WI38 (cell line): ENCODE results near the gene KRT80.

ENCODE experiments used
- H3K4me3 ChIP-seq: 2 replicates; pipeline ENCODE4 v1.5.1; 2011; ENCODE audit warnings: low read depth, mild to moderate bottlenecking, control low read depth, low read length
- CTCF ChIP-seq: IDR thresholded peaks from 2 replicates; pipeline ENCODE4 v1.5.1; 2012; ENCODE audit warnings: low read depth, mild to moderate bottlenecking, control low read depth, low read length

The KRT80 gene

GRCh38 chr12:52132754-52133161 is 59.1 kb downstream of the KRT80 start:
- no peak for TF ChIP-seq CTCF
- H3K4me3 ChIP-seq, result no peak overlapping the region

- no peak for TF ChIP-seq CTCF
- H3K4me3 ChIP-seq, result no peak overlapping the region
These were observed 61.1 kb downstream of the KRT80 start for GRCh38 chr12:52130711-52131110.

- H3K4me3 ChIP-seq, result no peak overlapping the region
- no peak for TF ChIP-seq CTCF
These were observed 63.9 kb downstream of the KRT80 start for GRCh38 chr12:52127683-52128450.

GRCh38 chr12:52126605-52127578 is 64.9 kb downstream of the KRT80 start:
- H3K4me3 ChIP-seq, result no peak overlapping the region
- TF ChIP-seq CTCF, result no peak

- H3K4me3 ChIP-seq, result no peak overlapping the region
These were observed 65.7 kb downstream of the KRT80 start for GRCh38 chr12:52126050-52126604.

GRCh38 chr12:52125476-52125900 is 66.3 kb downstream of the KRT80 start:
- no peak for TF ChIP-seq CTCF
- no peak overlapping the region for H3K4me3 ChIP-seq

More at GRCh38 chr12:52126050-52126604, 65.7 kb downstream of the KRT80 start:
- TF ChIP-seq CTCF, result no peak
